ENCODE results near the gene WWC1.

WWC1 gene

GRCh38 chr5:168270476-168270875, 21.0 kb upstream of the WWC1 start:
- no peaks in the 10 kb centered on the region for H3K9me2 ChIP-seq (ENCODE audit: low read depth, low read length)
- H3K9ac ChIP-seq (ENCODE audit: low read length): no peak overlapping the region
- H3K4me3 ChIP-seq (ENCODE audit: low read depth, low read length, poor library complexity, severe bottlenecking): no peak overlapping the region
- peaks cover 3% of the 10 kb centered on the region for H3K4me1 ChIP-seq (ENCODE audit: insufficient read depth, low read length, severe bottlenecking)
- no peak overlapping the region for H3K27ac ChIP-seq (ENCODE audit: low read depth, low read length, poor library complexity, severe bottlenecking)
- H3K9me3 ChIP-seq (ENCODE audit: low read length): no peaks in the 10 kb centered on the region
- H2AFZ ChIP-seq (ENCODE audit: low read length): no peak overlapping the region
- no peaks in the 10 kb centered on the region for H3K36me3 ChIP-seq (ENCODE audit: insufficient read depth, low read length)
- H3K27me3 ChIP-seq (ENCODE audit: insufficient read depth, low read length): no peaks in the 10 kb centered on the region
- H3K79me2 ChIP-seq (ENCODE audit: insufficient read depth, low read length): no peaks in the 10 kb centered on the region
- H3F3A ChIP-seq (ENCODE audit: insufficient read depth, low read length): no peaks in the 10 kb centered on the region
- no peak overlapping the region for H3K4me2 ChIP-seq (ENCODE audit: low read length)
- no peaks in the 10 kb centered on the region for H4K20me1 ChIP-seq (ENCODE audit: insufficient read depth, low read length)
- TF ChIP-seq, protein P1, sequence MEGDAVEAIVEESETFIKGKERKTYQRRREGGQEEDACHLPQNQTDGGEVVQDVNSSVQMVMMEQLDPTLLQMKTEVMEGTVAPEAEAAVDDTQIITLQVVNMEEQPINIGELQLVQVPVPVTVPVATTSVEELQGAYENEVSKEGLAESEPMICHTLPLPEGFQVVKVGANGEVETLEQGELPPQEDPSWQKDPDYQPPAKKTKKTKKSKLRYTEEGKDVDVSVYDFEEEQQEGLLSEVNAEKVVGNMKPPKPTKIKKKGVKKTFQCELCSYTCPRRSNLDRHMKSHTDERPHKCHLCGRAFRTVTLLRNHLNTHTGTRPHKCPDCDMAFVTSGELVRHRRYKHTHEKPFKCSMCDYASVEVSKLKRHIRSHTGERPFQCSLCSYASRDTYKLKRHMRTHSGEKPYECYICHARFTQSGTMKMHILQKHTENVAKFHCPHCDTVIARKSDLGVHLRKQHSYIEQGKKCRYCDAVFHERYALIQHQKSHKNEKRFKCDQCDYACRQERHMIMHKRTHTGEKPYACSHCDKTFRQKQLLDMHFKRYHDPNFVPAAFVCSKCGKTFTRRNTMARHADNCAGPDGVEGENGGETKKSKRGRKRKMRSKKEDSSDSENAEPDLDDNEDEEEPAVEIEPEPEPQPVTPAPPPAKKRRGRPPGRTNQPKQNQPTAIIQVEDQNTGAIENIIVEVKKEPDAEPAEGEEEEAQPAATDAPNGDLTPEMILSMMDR (IDR thresholded peaks at IDR 0.05; ENCODE audit: low read length): no peak
- TF ChIP-seq EZH2 (IDR thresholded peaks at IDR 0.05; ENCODE audit: borderline replicate concordance, low read length): no peak

GRCh38 chr5:168273056-168273980, 18.1 kb upstream of the WWC1 start:
- TF ChIP-seq, protein P1 (IDR thresholded peaks at IDR 0.05; ENCODE audit: low read length): no peak
- no peak for TF ChIP-seq EZH2 (IDR thresholded peaks at IDR 0.05; ENCODE audit: borderline replicate concordance, low read length)
- Histone ChIP-seq H3K4me1 (ENCODE audit: insufficient read depth, low read length, severe bottlenecking) (peaks cover 3% of the 10 kb centered on the region), H3K9ac (ENCODE audit: low read length) (no peak overlapping the region), H3K4me3 (ENCODE audit: low read depth, low read length, poor library complexity, severe bottlenecking) (no peak overlapping the region), H3K79me2 (ENCODE audit: insufficient read depth, low read length) (no peaks in the 10 kb centered on the region), H4K20me1 (ENCODE audit: insufficient read depth, low read length) (no peaks in the 10 kb centered on the region), H3K27ac (ENCODE audit: low read depth, low read length, poor library complexity, severe bottlenecking) (no peak overlapping the region), H3K36me3 (ENCODE audit: insufficient read depth, low read length) (no peaks in the 10 kb centered on the region), H2AFZ (ENCODE audit: low read length) (no peak overlapping the region), H3K4me2 (ENCODE audit: low read length) (no peak overlapping the region), H3F3A (ENCODE audit: insufficient read depth, low read length) (no peaks in the 10 kb centered on the region), H3K27me3 (ENCODE audit: insufficient read depth, low read length) (no peaks in the 10 kb centered on the region), H3K9me2 (ENCODE audit: low read depth, low read length) (no peaks in the 10 kb centered on the region), H3K9me3 (ENCODE audit: low read length) (no peaks in the 10 kb centered on the region)

GRCh38 chr5:168274406-168274805, 17.0 kb upstream of the WWC1 start:
- Histone ChIP-seq H3K4me1 (ENCODE audit: insufficient read depth, low read length, severe bottlenecking) (peaks cover 3% of the 10 kb centered on the region), H3K9me2 (ENCODE audit: low read depth, low read length) (no peaks in the 10 kb centered on the region), H3K4me3 (ENCODE audit: low read depth, low read length, poor library complexity, severe bottlenecking) (no peak overlapping the region), H3K9ac (ENCODE audit: low read length) (no peak overlapping the region), H4K20me1 (ENCODE audit: insufficient read depth, low read length) (no peaks in the 10 kb centered on the region), H3K27ac (ENCODE audit: low read depth, low read length, poor library complexity, severe bottlenecking) (no peak overlapping the region), H3K9me3 (ENCODE audit: low read length) (no peaks in the 10 kb centered on the region), H3K36me3 (ENCODE audit: insufficient read depth, low read length) (no peaks in the 10 kb centered on the region), H3K27me3 (ENCODE audit: insufficient read depth, low read length) (no peaks in the 10 kb centered on the region), H3K79me2 (ENCODE audit: insufficient read depth, low read length) (no peaks in the 10 kb centered on the region), H3K4me2 (ENCODE audit: low read length) (no peak overlapping the region), H3F3A (ENCODE audit: insufficient read depth, low read length) (no peaks in the 10 kb centered on the region), H2AFZ (ENCODE audit: low read length) (no peak overlapping the region)
- TF ChIP-seq, protein P1 (IDR thresholded peaks at IDR 0.05; ENCODE audit: low read length): no peak
- TF ChIP-seq EZH2 (IDR thresholded peaks at IDR 0.05; ENCODE audit: borderline replicate concordance, low read length): no peak
